BJ (cell line): ENCODE measurements around the gene SORCS2. TPM values are rescaled to one million over a fixed set of nuclear protein-coding genes. Genes with fewer than 3 reads are reported as not detected.

Source experiments
- CTCF ChIA-PET: fragments of 350-600 bp; formaldehyde crosslinking; extraction: SDS; loops from one replicate; lab custom pipeline; 2021; ENCODE audit warnings: antibody characterized with exemption, inconsistent platforms; lab: Yijun Ruan, JAX
- POLR2A ChIA-PET: fragments of 300-600 bp; sonication (Branson Sonifier 250); formaldehyde crosslinking; extraction: SDS; loops from one replicate; lab custom pipeline; 2021; ENCODE audit warnings: antibody characterized with exemption; lab: Charles Lee
- DNase-seq: peaks from one replicate; pipeline ENCODE4 v3.0.0-alpha.2; 2011; ENCODE audit warnings: low read depth
- H3K27me3 ChIP-seq: 2 replicates; pipeline ENCODE4 v1.6.0; 2011; ENCODE audit warnings: low read length; ENCODE audit not compliant: control insufficient read depth, insufficient read depth
- H3K36me3 ChIP-seq: 2 replicates; pipeline ENCODE4 v1.5.1; 2011; ENCODE audit warnings: low read length; ENCODE audit not compliant: control insufficient read depth, insufficient read depth
- H3K4me3 ChIP-seq: 2 replicates; pipeline ENCODE4 v1.5.1; 2011; ENCODE audit warnings: low read depth, mild to moderate bottlenecking, control low read depth, low read length
- polyA plus RNA-seq: library from polyadenylated mRNA; depleted of rRNA; stranded (reverse); fragments of >200 nt; gene quantifications from 2 replicates; pipeline ENCODE4 v1.2.3, GENCODE V29; 2011
- TF ChIP-seq, protein P1 (sequence below): IDR thresholded peaks from 2 replicates; pipeline ENCODE4 v1.5.1; 2011; ENCODE audit warnings: low read depth, mild to moderate bottlenecking, control low read depth, inconsistent platforms, low read length, moderate library complexity; ENCODE audit not compliant: insufficient read depth

Gene SORCS2
- polyA plus RNA-seq, 1 experiment = 0.63 TPM

DNA sequence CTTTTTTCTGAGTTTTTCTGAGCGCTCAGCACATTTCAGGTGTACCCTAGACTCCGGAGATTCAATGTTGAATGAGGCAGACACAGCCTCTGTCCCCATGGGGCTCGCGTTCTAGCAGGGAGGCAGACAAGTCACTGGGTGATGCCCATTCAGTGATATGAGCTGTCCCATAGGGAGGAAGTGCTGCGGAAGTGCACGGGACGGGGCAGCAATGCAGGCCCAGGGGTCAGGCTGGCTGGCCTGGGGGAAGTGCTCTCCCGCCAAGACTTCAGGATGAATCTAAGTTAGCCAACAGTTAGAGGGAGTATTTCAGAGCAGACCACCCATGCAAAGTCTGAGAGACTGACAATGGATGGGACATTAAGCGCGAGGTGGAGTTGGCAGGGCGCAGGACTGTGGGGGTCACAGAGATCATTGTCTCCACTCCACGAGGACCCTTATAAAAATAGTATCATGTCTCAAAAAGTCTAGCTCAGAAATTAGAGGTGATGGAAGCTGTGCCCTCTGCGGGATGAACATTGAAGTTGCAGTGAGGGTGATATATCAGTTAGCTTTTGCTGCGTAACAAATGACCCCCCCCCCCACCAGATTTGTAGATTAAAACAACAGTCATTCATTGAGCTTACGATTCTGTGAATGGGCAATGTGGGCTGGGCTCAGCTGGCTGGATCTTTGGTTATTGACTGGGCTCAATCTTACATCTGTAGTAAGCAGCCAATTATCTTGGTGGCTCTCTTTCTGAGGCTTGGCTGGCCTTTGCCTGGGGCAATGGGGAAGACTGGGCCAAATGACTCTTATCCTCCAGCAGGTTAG, 226.0 kb downstream of the SORCS2 start:
- Histone ChIP-seq H3K36me3 (no peaks in the 10 kb centered on the region), H3K27me3 (no peaks in the 10 kb centered on the region), H3K4me3 (no peak overlapping the region)
- DNase-seq = no peak
- TF ChIP-seq, protein P1, sequence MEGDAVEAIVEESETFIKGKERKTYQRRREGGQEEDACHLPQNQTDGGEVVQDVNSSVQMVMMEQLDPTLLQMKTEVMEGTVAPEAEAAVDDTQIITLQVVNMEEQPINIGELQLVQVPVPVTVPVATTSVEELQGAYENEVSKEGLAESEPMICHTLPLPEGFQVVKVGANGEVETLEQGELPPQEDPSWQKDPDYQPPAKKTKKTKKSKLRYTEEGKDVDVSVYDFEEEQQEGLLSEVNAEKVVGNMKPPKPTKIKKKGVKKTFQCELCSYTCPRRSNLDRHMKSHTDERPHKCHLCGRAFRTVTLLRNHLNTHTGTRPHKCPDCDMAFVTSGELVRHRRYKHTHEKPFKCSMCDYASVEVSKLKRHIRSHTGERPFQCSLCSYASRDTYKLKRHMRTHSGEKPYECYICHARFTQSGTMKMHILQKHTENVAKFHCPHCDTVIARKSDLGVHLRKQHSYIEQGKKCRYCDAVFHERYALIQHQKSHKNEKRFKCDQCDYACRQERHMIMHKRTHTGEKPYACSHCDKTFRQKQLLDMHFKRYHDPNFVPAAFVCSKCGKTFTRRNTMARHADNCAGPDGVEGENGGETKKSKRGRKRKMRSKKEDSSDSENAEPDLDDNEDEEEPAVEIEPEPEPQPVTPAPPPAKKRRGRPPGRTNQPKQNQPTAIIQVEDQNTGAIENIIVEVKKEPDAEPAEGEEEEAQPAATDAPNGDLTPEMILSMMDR = no peak
- CTCF ChIA-PET = no interaction called here
- POLR2A ChIA-PET = no interaction called here

GRCh38 chr4:7419961-7420660, 227.8 kb downstream of the SORCS2 start:
- ChIA-PET CTCF (no interaction called here), POLR2A (no interaction called here)
- TF ChIP-seq, protein P1 = no peak
- H3K27me3 ChIP-seq = 0 out of 2 replicates have a peak, but pooled peaks cover 2% of the 10 kb centered on the region
- H3K4me3 ChIP-seq = no peak overlapping the region
- no peaks in the 10 kb centered on the region for H3K36me3 ChIP-seq
- DNase-seq = no peak

- no peak overlapping the region for H3K4me3 ChIP-seq
- POLR2A ChIA-PET = no interaction called here
- TF ChIP-seq, protein P1 = no peak
- H3K36me3 ChIP-seq = no peaks in the 10 kb centered on the region
- no peak for DNase-seq
- 0 out of 2 replicates have a peak, but pooled peaks cover 2% of the 10 kb centered on the region for H3K27me3 ChIP-seq
- CTCF ChIA-PET = no interaction called here
Measured at GRCh38 chr4:7420661-7421040, 228.3 kb downstream of the SORCS2 start.

DNA sequence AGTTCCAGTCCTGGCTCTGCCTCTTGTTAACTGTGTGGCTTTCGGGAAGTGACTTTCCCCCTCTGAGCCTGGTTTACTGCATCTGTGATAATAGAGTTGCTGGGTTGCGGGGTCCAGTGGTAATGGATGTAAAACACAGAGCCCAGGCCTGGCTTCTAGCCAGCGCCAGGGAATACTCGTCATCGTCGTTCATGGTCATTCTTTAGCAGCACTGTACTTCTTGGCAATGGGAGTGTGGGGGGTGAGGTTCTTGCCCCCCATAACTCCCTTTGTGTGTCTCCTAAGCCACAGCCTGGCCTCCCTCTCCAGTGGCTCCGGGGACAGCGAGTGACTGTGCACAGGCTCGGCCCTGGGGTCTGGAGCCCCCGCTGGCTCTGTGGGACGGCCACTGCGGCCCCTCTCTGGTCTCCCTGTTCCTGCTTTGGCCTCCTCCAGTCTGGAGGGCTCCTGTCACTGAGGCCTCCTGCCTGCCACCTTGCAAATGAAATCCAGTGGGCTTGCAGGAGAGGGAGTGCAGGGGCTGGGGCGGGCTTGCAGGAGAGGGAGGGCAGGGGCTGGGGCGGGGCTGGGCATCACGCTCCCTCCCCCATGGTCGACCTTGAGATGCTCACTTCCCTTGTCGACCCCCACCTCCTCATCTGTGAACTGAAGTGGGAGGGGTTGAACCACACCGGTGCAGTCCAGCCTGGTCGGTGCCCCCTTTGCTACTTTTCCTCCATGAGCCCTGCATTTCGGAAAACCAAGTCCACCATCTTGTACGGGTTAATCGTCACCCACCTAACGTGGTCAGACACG, 229.2 kb downstream of the SORCS2 start:
- POLR2A ChIA-PET = no interaction called here
- H3K36me3 ChIP-seq = no peaks in the 10 kb centered on the region
- H3K4me3 ChIP-seq = no peak overlapping the region
- DNase-seq = no peak
- TF ChIP-seq, protein P1 = no peak
- CTCF ChIA-PET = no interaction called here
- 0 out of 2 replicates have a peak, but pooled peaks cover 2% of the 10 kb centered on the region for H3K27me3 ChIP-seq
